ENCODE data around the gene RAI1.
A peak's percentile ranks its signal among the peaks of the same experiment; 100 is the strongest.

RAI1 gene

DNA sequence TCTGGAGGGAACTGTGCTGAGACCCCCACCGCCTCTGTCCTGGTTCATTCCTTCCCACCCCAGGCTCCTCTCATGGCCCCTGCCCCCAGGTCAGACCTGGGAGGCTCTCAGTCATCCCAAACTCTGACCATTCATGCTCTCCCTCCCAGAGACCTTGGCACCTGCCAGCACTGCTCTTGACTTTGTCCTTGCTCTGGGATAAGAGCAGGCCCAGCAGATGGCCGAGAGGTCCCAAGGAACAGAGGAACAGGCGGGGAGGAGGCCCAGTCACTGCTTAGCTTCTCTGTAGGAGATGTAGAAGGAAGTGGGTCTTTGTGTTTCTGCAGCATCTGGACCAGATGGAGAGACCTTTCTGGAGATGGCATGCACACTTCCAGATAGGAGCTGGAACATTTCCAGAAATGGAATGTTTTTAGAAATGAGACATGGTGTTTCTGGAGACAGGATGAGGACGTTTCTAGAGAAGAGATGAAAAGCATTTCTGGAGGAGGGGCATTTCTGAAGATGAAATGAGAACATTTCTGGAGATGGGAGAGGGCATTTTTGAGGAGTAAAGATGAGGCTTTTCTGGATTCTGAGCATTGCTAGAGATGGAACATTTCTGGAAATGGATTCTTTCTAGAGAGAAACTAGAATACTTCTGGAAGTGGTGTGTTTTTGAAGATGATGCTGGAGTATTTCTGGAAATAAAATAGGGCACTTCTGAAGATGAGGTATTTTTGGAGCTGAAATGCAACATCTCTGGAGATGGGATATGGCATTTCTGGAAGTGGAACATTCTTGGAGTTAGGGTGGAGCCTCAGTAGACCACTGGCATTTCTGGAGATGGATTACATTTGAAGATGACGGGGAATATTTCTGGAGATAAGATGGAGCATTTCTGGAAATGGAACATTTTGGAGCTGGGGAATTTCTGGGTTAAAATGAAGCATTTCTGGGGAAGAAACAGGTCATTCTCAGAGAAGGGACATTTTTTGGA, 55.2 kb downstream of the RAI1 start:
- no peaks in the 10 kb centered on the region for H3K27me3 ChIP-seq (ENCODE audit: insufficient read depth, low read length, poor library complexity)
- no peak for DNase-seq
- H3K56ac ChIP-seq (ENCODE audit: low read length), result no peak overlapping the region
- no peak overlapping the region for H2BK5ac ChIP-seq (ENCODE audit: low read length)
- H2BK15ac ChIP-seq (replicated peaks; ENCODE audit: low read depth), result no peak overlapping the region
- WGBS (ENCODE audit: extremely low coverage, insufficient coverage, low lambda C conversion rate), result no CpG with 5 or more reads among the region's 5 CpGs
- H3K79me2 ChIP-seq (ENCODE audit: control insufficient read depth, insufficient read depth, low read length), result no peaks in the 10 kb centered on the region
- no peaks in the 10 kb centered on the region for H3K36me3 ChIP-seq (ENCODE audit: control insufficient read depth, insufficient read depth, low read length)
- H2AK5ac ChIP-seq (ENCODE audit: low read length), result no peak overlapping the region
- no peak overlapping the region for H4K8ac ChIP-seq (ENCODE audit: low read depth, low read length)
- H3K27ac ChIP-seq (ENCODE audit: low read depth, low read length), result no peak overlapping the region
- H2BK120ac ChIP-seq (ENCODE audit: low read depth, low read length), result no peak overlapping the region
- H3K4me1 ChIP-seq (ENCODE audit: control insufficient read depth, low read depth, low read length), result no peaks in the 10 kb centered on the region
- no peak overlapping the region for H3K23ac ChIP-seq (ENCODE audit: low read length)
- H3K4me3 ChIP-seq (ENCODE audit: low read length), result no peak overlapping the region
- H3K4ac ChIP-seq (ENCODE audit: low read depth, low read length), result no peak overlapping the region
- H3K9ac ChIP-seq (ENCODE audit: low read length), result no peak overlapping the region
- no peak overlapping the region for H3K4me2 ChIP-seq (ENCODE audit: low read length)
- no peak overlapping the region for H3K18ac ChIP-seq (ENCODE audit: low read length)
- no peak overlapping the region for H4K5ac ChIP-seq (ENCODE audit: low read length)
- no peaks in the 10 kb centered on the region for H3K79me1 ChIP-seq (ENCODE audit: low read length)

DNA sequence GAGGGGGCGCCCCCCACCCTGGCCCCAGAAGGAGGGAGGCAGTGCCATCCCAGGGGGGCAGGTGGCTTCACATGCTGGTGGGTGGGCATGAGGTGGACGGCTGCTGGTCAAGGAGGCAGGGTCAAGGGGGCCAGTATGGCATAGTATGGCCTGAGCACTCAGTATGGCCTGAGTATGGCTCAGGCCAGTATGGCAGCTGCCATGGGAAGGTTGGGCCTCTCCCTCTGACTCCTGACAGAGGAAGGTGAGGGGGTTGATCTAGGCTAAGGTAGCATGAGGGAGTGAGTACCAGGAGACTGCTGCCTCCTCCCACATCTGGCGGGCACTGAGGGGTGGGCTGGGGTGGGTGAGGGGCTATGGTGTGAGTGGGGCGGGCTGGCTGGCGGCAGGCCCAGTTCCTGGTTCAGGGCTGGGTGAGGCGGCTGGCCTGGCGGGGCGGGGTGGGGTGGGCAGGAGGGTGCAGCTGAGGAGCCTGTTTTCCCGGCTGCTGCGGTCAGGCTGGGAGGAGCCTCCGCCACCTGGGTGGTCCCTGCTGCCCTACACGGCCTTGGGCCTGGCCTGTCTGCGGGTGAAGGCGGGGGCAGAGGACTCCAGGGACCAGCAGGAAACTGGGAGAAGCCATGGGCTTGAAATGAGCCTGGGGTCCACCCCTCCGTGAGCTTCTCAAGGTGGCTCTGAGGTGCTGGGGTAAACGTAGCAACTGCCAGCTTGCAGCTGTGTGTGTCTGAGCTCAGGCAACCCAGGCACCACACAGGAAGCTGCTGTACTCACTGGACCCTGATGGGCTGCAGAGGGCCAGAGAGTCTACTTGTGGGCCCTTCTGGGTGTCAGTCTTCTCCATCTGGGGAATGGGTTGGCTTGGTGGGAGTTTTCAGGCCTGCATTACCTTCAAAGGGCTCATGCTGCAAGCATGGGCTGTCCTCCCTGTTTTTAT, 57.0 kb downstream of the RAI1 start:
- no peak overlapping the region for H2BK15ac ChIP-seq (replicated peaks; ENCODE audit: low read depth)
- H3K56ac ChIP-seq (ENCODE audit: low read length), result no peak overlapping the region
- H3K9ac ChIP-seq (ENCODE audit: low read length), result no peak overlapping the region
- H2BK120ac ChIP-seq (ENCODE audit: low read depth, low read length), result no peak overlapping the region
- H3K4me3 ChIP-seq (ENCODE audit: low read length), result no peak overlapping the region
- no peaks in the 10 kb centered on the region for H3K27me3 ChIP-seq (ENCODE audit: insufficient read depth, low read length, poor library complexity)
- H3K4me1 ChIP-seq (ENCODE audit: control insufficient read depth, low read depth, low read length), result no peaks in the 10 kb centered on the region
- H2AK5ac ChIP-seq (ENCODE audit: low read length), result no peak overlapping the region
- no peak overlapping the region for H3K23ac ChIP-seq (ENCODE audit: low read length)
- no peak for DNase-seq
- no peak overlapping the region for H3K4ac ChIP-seq (ENCODE audit: low read depth, low read length)
- no peaks in the 10 kb centered on the region for H3K79me2 ChIP-seq (ENCODE audit: control insufficient read depth, insufficient read depth, low read length)
- H3K79me1 ChIP-seq (ENCODE audit: low read length), result no peaks in the 10 kb centered on the region
- no peak overlapping the region for H4K8ac ChIP-seq (ENCODE audit: low read depth, low read length)
- H3K27ac ChIP-seq (ENCODE audit: low read depth, low read length), result no peak overlapping the region
- no peak overlapping the region for H4K5ac ChIP-seq (ENCODE audit: low read length)
- no peak overlapping the region for H3K4me2 ChIP-seq (ENCODE audit: low read length)
- H3K36me3 ChIP-seq (ENCODE audit: control insufficient read depth, insufficient read depth, low read length), result no peaks in the 10 kb centered on the region
- no CpG with 5 or more reads among the region's 16 CpGs for WGBS (ENCODE audit: extremely low coverage, insufficient coverage, low lambda C conversion rate)
- H3K18ac ChIP-seq (ENCODE audit: low read length), result no peak overlapping the region
- H2BK5ac ChIP-seq (ENCODE audit: low read length), result no peak overlapping the region

DNA sequence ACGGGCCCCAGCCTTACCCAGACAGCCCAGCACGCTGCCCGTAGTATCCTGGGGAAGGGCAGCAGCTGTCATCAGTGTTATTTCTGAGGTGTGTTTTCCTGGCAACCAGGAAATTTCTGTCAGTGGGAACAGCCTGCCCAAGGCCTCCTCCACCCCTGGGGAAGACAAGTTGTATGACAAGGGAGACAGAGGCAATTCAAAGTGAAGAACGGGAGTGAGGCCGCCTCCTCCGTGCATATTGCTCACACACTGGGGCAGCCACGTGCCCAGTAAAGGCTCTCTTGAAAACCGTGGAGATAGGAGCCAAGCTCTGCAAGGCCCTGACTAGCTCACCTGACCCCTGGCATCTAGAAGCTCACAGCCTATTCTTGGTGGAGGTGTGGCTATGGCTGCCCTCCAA, 57.6 kb downstream of the RAI1 start:
- no peak for DNase-seq
- Histone ChIP-seq H4K5ac (ENCODE audit: low read length) (no peak overlapping the region), H2BK5ac (ENCODE audit: low read length) (no peak overlapping the region), H3K18ac (ENCODE audit: low read length) (no peak overlapping the region), H3K56ac (ENCODE audit: low read length) (peak overlapping the region; percentile 2), H3K9ac (ENCODE audit: low read length) (no peak overlapping the region), H2BK15ac (replicated peaks; ENCODE audit: low read depth) (no peak overlapping the region), H3K79me1 (ENCODE audit: low read length) (no peaks in the 10 kb centered on the region), H3K27me3 (ENCODE audit: insufficient read depth, low read length, poor library complexity) (no peaks in the 10 kb centered on the region), H3K4me2 (ENCODE audit: low read length) (no peak overlapping the region), H3K79me2 (ENCODE audit: control insufficient read depth, insufficient read depth, low read length) (no peaks in the 10 kb centered on the region), H3K4ac (ENCODE audit: low read depth, low read length) (no peak overlapping the region), H3K4me3 (ENCODE audit: low read length) (no peak overlapping the region), H3K4me1 (ENCODE audit: control insufficient read depth, low read depth, low read length) (no peaks in the 10 kb centered on the region), H4K8ac (ENCODE audit: low read depth, low read length) (no peak overlapping the region), H2AK5ac (ENCODE audit: low read length) (no peak overlapping the region), H3K27ac (ENCODE audit: low read depth, low read length) (no peak overlapping the region), H2BK120ac (ENCODE audit: low read depth, low read length) (no peak overlapping the region), H3K36me3 (ENCODE audit: control insufficient read depth, insufficient read depth, low read length) (no peaks in the 10 kb centered on the region), H3K23ac (ENCODE audit: low read length) (no peak overlapping the region)
- no CpG with 5 or more reads among the region's 8 CpGs for WGBS (ENCODE audit: extremely low coverage, insufficient coverage, low lambda C conversion rate)

DNA sequence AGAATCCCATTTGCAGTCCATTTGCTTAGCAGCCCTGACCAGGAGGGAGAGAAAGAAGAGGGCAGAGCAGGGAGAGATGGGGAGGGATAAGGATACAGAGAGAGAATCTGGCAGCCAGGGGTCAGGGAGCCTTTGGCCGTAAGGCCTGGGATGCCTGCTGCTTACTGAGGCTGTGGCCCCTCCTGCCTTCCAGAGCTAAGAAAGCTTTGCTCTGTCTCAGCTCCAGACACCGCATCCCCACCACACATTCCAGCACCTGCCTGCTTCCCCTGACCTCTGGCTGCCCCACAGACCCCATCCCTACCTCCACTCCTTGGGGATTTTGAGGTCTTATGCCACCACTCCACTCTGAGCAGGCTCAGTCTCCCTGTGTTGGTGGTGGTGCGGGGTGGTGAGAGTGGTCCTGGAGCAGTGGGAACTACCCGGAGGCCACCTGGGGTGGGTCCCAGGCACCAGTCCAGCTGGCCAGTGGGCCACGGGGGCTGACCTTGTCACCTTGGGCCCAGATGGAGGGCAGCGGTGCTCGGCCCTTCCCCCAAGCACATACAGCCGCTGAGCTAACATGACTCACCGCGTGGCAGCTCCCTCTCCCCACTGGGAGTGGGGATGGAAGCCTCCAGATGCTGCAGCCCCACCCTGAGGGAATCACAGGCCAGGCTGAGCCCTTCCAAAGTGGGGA, 58.3 kb downstream of the RAI1 start:
- H3K79me2 ChIP-seq (ENCODE audit: control insufficient read depth, insufficient read depth, low read length), result no peaks in the 10 kb centered on the region
- no peak overlapping the region for H3K4ac ChIP-seq (ENCODE audit: low read depth, low read length)
- H3K56ac ChIP-seq (ENCODE audit: low read length), result peak overlapping the region; percentile 2
- H3K23ac ChIP-seq (ENCODE audit: low read length), result no peak overlapping the region
- H3K79me1 ChIP-seq (ENCODE audit: low read length), result no peaks in the 10 kb centered on the region
- H3K4me3 ChIP-seq (ENCODE audit: low read length), result no peak overlapping the region
- WGBS (ENCODE audit: extremely low coverage, insufficient coverage, low lambda C conversion rate), result no CpG with 5 or more reads among the region's 10 CpGs
- no peak overlapping the region for H3K27ac ChIP-seq (ENCODE audit: low read depth, low read length)
- H3K27me3 ChIP-seq (ENCODE audit: insufficient read depth, low read length, poor library complexity), result no peaks in the 10 kb centered on the region
- no peak overlapping the region for H4K5ac ChIP-seq (ENCODE audit: low read length)
- no peak overlapping the region for H2BK120ac ChIP-seq (ENCODE audit: low read depth, low read length)
- H3K4me2 ChIP-seq (ENCODE audit: low read length), result no peak overlapping the region
- H3K36me3 ChIP-seq (ENCODE audit: control insufficient read depth, insufficient read depth, low read length), result no peaks in the 10 kb centered on the region
- no peak overlapping the region for H4K8ac ChIP-seq (ENCODE audit: low read depth, low read length)
- no peak for DNase-seq
- no peaks in the 10 kb centered on the region for H3K4me1 ChIP-seq (ENCODE audit: control insufficient read depth, low read depth, low read length)
- no peak overlapping the region for H2BK15ac ChIP-seq (replicated peaks; ENCODE audit: low read depth)
- H3K18ac ChIP-seq (ENCODE audit: low read length), result no peak overlapping the region
- no peak overlapping the region for H2AK5ac ChIP-seq (ENCODE audit: low read length)
- H3K9ac ChIP-seq (ENCODE audit: low read length), result no peak overlapping the region
- no peak overlapping the region for H2BK5ac ChIP-seq (ENCODE audit: low read length)

DNA sequence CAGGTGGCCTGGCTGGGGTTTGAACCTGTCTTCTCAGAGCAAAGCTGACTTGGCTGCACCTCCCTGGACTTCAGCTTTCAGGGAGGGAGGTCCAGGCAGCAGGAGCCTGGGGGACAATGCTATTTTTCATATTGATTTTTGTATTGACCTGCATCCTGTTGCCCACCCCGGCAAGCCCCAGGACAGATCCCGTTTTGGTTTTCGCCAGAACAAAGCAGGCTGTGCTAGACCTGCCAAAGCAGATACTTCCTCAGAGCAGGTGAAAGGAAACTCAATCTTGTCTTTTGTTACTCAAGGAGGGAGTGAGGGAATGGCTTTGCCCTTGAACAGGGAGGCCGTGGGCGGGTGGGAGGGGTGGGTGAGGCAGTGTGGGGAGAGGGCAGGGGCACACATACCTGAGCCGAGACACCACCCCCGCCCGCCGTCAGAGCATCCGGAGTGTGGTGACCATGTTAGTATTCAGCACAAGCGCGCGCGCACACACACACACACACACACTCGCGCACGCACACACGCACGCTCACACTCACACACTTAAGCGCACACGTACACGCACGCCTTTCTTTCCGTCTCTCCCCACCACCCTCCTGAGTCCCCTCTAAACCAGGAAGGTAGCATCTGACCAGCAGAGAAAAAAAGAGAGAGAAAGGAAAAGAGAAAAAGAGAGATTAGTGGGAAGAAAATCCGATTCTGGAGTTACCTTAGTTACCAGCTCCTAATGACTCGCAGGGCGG, 59.5 kb downstream of the RAI1 start:
- Histone ChIP-seq H3K36me3 (ENCODE audit: control insufficient read depth, insufficient read depth, low read length) (no peaks in the 10 kb centered on the region), H4K5ac (ENCODE audit: low read length) (no peak overlapping the region), H2BK120ac (ENCODE audit: low read depth, low read length) (no peak overlapping the region), H3K56ac (ENCODE audit: low read length) (peak overlapping the region; percentile 73), H3K23ac (ENCODE audit: low read length) (no peak overlapping the region), H3K4me2 (ENCODE audit: low read length) (no peak overlapping the region), H4K8ac (ENCODE audit: low read depth, low read length) (no peak overlapping the region), H2AK5ac (ENCODE audit: low read length) (no peak overlapping the region), H3K27me3 (ENCODE audit: insufficient read depth, low read length, poor library complexity) (no peaks in the 10 kb centered on the region), H2BK15ac (replicated peaks; ENCODE audit: low read depth) (no peak overlapping the region), H3K9ac (ENCODE audit: low read length) (peak overlapping the region; percentile 41), H3K27ac (ENCODE audit: low read depth, low read length) (no peak overlapping the region), H3K4me3 (ENCODE audit: low read length) (no peak overlapping the region), H3K4me1 (ENCODE audit: control insufficient read depth, low read depth, low read length) (no peaks in the 10 kb centered on the region), H3K79me1 (ENCODE audit: low read length) (no peaks in the 10 kb centered on the region), H3K4ac (ENCODE audit: low read depth, low read length) (no peak overlapping the region), H3K18ac (ENCODE audit: low read length) (no peak overlapping the region), H2BK5ac (ENCODE audit: low read length) (no peak overlapping the region), H3K79me2 (ENCODE audit: control insufficient read depth, insufficient read depth, low read length) (no peaks in the 10 kb centered on the region)
- no CpG with 5 or more reads among the region's 27 CpGs for WGBS (ENCODE audit: extremely low coverage, insufficient coverage, low lambda C conversion rate)
- DNase-seq, result no peak

Data from mesendoderm (in vitro differentiated cells).